GM19239 (cell line): ENCODE results near the gene PCDH10.
"Not testable (repeated sequence)": the region's sequence is repeated elsewhere in the genome, so short reads cannot be mapped to it uniquely, and the experiment has no call there.

Experiments
- DNase-seq: peaks from one replicate; pipeline ENCODE4 v3.0.0; 2011; ENCODE audit warnings: low spot score; ENCODE audit not compliant: insufficient read length
- FAIRE-seq: peaks from 2 replicates; lab custom pipeline; 2011; peaks lifted over from hg19 to GRCh38; lab: Jason Lieb, UNC

Gene PCDH10

DNA sequence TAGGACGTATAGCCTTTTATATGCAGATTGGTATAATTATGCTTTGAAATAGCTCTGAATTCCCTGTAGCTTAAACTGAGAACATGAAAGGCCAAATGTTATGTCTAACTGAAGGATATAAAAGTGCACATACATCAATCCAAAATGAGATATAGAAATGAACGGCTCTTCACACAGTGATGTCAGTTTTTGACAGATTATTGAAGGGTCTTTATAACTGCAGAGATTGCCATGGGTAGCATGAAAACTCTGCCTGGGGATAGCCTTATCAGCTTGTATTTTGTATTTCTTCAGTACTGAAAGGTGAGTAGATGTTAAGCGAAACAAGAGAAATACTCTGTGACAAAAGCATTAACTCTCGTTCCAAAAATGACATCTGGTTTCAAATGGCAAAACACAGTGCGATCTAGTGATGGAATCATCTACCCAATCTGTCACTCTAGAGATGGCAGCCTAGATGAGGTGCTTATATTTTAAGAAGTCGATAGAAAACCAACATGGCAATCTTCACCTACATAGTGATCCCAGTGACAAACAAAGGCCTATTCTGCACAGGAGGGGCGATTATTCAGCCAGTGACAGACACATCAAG is 59.7 kb downstream of the PCDH10 start:
- DNase-seq = no peak
- FAIRE-seq = no peak

DNA sequence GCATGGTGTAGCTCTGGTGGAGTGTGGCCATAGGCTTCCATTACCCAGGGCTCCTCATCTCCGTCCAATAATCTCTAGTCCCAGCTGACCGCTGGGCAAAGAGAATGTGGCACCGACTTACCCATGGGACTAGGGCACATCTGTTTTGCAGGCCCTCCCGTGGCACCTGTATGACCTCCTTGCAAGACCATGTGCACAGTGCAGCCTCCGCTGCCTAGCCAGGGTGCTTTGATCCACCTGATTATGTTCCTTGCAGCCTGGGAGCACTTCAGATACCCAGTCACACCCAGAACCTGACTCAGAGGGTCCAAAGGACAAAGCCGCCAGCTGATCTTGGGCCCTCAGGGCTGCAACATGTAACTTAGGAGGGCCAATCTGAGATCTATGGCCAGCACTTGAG is 84.8 kb downstream of the PCDH10 start:
- DNase-seq (no peak), FAIRE-seq (no peak)

DNA sequence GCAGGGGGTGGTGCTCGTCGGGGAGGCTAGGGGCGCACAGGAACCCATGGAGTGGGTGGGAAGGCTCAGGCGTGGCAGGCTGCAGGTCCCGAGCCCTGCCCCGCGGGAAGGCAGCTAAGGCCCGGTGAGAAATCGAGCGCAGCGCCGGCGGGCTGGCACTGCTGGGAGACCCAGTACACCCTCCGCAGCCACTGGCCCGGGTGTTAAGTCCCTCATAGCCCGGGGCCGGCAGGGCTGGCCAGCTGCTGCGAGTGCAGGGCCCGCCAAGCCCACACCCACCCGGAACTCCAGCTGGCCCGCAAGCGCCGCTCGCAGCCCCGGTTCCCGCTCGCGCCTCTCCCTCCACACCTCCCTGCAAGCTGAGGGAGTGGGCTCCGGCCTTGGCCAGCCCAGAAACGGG is 91.4 kb downstream of the PCDH10 start:
- not testable (repeated sequence) for DNase-seq, FAIRE-seq
